GM12891 (cell line): ENCODE data around the gene C1QC.

ENCODE experiments used
- POLR2A ChIP-seq: IDR thresholded peaks from 2 replicates; pipeline ENCODE4 v1.6.1; 2011; ENCODE audit warnings: low read depth, low read length, control low read depth
- POLR2AphosphoS5 ChIP-seq: IDR thresholded peaks from 2 replicates; pipeline ENCODE4 v1.6.1; 2011; ENCODE audit warnings: low read depth, low read length, control low read depth
- SPI1 ChIP-seq: IDR thresholded peaks from 2 replicates; pipeline ENCODE4 v1.6.1; 2011; ENCODE audit warnings: low read depth, low read length, control low read depth

- TF ChIP-seq POLR2AphosphoS5 (no peak), POLR2A (no peak), SPI1 (no peak)
Measured at GRCh38 chr1:22618056-22618455, 25.4 kb upstream of the C1QC start.
